WTC11 (cell line): ENCODE measurements around the gene KPRP.

Experiments
- CTCF ChIP-seq: fragments of 200-600 bp; IDR thresholded peaks from 2 replicates; pipeline ENCODE4 v1.8.0; 2022; ENCODE audit warnings: antibody characterized with exemption
- JUN ChIP-seq: sonication (generic); formaldehyde crosslinking; IDR thresholded peaks from 2 replicates; pipeline ENCODE4 v1.8.0; 2023; ENCODE audit warnings: mild to moderate bottlenecking, missing genetic modification reagents
- USF1 ChIP-seq: sonication (generic); formaldehyde crosslinking; IDR thresholded peaks from 2 replicates; pipeline ENCODE4 v1.8.0; 2022; ENCODE audit warnings: mild to moderate bottlenecking, missing genetic modification reagents

DNA sequence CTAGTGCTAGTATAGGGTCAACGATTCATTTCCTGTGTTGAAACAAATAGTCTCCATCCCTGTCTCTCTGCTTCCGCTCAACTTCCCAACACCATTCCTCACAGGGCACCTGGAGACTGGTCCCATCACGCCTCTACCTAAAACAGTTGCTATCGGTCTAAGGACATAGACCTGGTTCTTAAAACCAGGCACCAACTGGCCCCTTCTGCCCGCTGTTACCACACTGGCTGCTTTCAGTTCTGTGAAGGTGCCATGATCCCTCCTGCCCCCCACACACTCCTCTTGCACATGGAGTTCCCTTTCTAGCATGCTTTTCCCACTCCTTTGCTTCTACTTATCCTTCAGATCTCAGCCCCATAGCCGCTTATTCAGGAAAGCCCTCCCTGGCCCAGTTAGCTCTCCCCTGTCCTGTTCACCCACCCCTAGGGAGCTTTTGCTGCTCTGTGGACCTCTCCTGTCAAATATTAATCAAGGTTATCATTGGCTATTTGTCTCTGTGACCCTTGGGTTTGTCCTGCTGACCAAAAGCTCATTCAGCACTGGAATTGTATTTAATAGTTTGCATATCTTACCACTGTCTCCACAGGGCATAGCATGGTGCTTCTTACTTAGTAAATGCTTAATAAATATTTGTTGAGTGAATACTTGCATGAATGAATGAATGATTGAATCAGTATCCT, 11.9 kb upstream of the KPRP start:
- TF ChIP-seq JUN (CRISPR knock-in tag) (no peak), USF1 (no peak), CTCF (no peak)
